SH-SY5Y (cell line): Measurements from ENCODE around the gene GNAI2.

Experiments used
- GATA2 ChIP-seq: IDR thresholded peaks from 2 replicates; pipeline ENCODE4 v1.6.1; 2011; ENCODE audit warnings: mild to moderate bottlenecking, low read depth, low read length
- GATA3 ChIP-seq: IDR thresholded peaks from 2 replicates; pipeline ENCODE4 v1.6.1; 2011; ENCODE audit warnings: low read depth, mild to moderate bottlenecking, low read length, moderate library complexity

Gene GNAI2

GRCh38 chr3:50229490-50229889, 6.5 kb upstream of the GNAI2 start:
- TF ChIP-seq GATA2 (no peak), GATA3 (no peak)

- TF ChIP-seq GATA3 (no peak), GATA2 (no peak)
Observed at GRCh38 chr3:50230104-50230793, 5.8 kb upstream of the GNAI2 start.

GRCh38 chr3:50230794-50231125, 5.2 kb upstream of the GNAI2 start:
- no peak for TF ChIP-seq GATA3
- TF ChIP-seq GATA2: no peak

- no peak for TF ChIP-seq GATA3
- TF ChIP-seq GATA2: no peak
Observed at GRCh38 chr3:50231581-50231980, 4.4 kb upstream of the GNAI2 start.

GRCh38 chr3:50232303-50232702, 3.7 kb upstream of the GNAI2 start:
- TF ChIP-seq GATA3: no peak
- no peak for TF ChIP-seq GATA2

- TF ChIP-seq GATA2: no peak
- TF ChIP-seq GATA3: no peak
Observed at GRCh38 chr3:50233176-50233575, 2.8 kb upstream of the GNAI2 start.

GRCh38 chr3:50236484-50237132, 604 bp downstream of the GNAI2 start:
- TF ChIP-seq GATA3 (no peak), GATA2 (no peak)

GRCh38 chr3:50237133-50237651, 1.2 kb downstream of the GNAI2 start:
- no peak for TF ChIP-seq GATA2
- TF ChIP-seq GATA3: no peak

GRCh38 chr3:50237754-50238548, 1.9 kb downstream of the GNAI2 start:
- TF ChIP-seq GATA2 (no peak), GATA3 (no peak)

GRCh38 chr3:50238549-50239026, 2.6 kb downstream of the GNAI2 start:
- TF ChIP-seq GATA3: no peak
- no peak for TF ChIP-seq GATA2

- TF ChIP-seq GATA2 (no peak), GATA3 (no peak)
Observed at GRCh38 chr3:50239649-50240048, 3.6 kb downstream of the GNAI2 start.

- no peak for TF ChIP-seq GATA3
- no peak for TF ChIP-seq GATA2
Observed at GRCh38 chr3:50241163-50241562, 5.2 kb downstream of the GNAI2 start.

- no peak for TF ChIP-seq GATA2
- no peak for TF ChIP-seq GATA3
Observed at GRCh38 chr3:50241713-50242380, 5.8 kb downstream of the GNAI2 start.

GRCh38 chr3:50242381-50242770, 6.4 kb downstream of the GNAI2 start:
- TF ChIP-seq GATA3 (no peak), GATA2 (no peak)
